DMS53 treated with DMSO at 0.1 percent for 48 hours (cell line): ENCODE results near the gene CATSPERD.
A peak's percentile ranks its signal among the peaks of the same experiment; 100 is the strongest.

Experiments
- DNase-seq: peaks from one replicate; lab custom pipeline; 2025; ENCODE audit not compliant: unreplicated experiment; lab: John Stamatoyannopoulos, UW

Gene CATSPERD

DNA sequence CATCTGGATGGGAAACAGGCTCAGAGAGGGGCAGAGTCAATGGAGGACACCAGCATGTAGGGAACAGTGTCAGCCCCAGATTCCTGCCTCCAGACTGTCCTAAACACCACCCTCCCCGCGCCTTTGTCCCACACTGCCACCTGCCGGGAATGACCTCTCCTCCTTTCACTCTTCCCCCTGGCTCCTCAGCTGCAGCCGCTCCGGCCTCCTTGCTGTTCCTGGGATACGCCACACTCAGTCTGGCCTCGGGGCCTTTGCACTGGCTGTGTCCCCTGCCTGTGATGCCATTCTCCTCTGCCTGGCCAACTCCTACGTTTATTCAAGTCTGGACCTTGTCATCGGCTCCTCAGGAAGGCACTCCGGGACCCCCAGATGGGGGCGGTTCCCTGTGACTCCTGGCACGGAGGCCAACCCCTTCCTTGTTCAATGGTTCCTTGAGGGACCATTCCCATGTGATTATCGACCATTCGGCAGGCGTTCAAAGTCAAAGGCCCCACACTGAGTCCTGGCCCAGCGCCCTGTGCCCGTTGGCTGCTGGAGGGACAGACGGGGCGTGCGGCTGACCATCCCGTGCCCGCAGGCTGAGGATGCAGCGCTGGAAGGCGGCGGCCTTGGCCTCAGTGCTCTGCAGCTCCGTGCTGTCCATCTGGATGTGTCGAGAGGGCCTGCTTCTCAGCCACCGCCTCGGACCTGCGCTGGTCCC, 103.3 kb downstream of the CATSPERD start:
- DNase-seq: no peak

DNA sequence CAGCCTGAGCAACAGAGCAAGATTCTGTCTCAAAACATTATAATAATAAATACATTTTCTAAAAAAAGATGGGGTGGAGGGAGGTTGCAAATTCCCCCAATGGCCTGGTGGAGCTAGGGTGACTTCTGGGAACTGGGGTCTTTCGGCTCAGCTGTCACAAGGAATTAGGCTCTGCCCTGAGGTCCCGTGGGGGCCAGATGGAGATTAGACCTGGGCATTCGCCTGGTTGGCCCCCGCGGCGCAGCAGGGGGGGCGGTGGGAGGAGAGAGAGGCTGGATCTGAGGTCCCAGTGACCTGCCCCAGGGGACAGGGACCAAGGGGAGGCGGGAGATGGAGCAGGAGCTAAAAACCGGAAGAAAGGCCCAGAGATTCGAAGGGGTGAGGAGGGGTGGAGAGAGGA, 104.3 kb downstream of the CATSPERD start:
- no peak for DNase-seq

DNA sequence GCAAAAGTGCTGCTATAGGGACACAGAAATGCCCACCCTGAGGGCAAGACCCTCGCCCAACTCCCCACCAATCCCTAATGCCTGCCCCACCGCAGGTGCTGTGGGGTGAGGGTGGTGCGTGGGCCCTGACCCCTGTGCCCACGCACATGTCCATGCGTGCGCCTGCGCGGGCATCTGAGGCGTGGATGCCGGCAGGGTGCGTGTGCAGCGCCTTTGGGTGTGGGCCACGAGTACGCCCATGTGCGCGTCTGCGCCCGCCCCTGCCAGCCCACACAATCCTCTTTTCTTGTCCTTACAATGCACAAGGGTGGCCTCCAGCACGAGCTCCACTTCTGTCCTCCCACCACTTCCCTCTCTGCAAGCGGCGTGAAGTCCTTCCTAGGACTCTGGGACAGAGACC, 104.7 kb downstream of the CATSPERD start:
- DNase-seq: no peak

DNA sequence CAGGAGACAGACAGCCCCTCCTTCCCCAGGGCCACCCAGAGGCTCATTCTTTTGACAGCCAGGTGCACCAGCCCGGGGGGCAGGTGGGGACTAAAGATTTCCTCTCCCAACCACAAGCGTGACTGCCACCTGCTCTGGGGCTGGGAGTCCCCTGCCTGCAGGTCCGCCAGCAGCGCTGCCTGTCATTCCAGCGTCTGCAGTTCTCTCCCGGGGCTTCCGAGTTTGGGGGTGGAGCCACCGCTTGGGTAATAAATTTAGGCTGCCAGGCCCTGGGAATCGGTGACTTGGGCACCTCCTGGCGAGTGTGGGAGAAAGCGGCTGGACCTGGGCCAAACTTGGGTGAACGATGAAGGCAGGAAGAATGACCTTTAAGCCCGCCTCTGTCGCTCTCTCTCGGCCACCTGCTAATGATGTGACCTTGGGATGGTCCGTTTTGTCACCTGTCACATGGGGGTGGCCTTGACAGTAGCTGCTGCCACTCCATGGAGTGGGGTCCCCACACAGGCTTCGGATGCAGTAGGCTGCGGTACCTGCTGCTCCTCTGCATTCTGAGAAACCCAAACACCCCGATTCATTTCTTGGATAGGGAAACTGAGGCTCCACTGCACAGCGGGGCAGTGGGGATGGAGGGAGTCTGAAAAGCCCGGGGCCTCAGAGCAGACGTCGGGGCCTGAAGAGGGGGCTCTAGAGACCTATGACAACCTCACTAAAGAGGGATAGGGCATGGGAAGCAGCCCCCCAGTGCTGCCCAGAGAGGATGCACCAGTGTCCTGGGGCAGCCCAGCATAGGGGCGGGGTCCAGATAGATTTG, 106.3 kb downstream of the CATSPERD start:
- peak; percentile 89 for DNase-seq

DNA sequence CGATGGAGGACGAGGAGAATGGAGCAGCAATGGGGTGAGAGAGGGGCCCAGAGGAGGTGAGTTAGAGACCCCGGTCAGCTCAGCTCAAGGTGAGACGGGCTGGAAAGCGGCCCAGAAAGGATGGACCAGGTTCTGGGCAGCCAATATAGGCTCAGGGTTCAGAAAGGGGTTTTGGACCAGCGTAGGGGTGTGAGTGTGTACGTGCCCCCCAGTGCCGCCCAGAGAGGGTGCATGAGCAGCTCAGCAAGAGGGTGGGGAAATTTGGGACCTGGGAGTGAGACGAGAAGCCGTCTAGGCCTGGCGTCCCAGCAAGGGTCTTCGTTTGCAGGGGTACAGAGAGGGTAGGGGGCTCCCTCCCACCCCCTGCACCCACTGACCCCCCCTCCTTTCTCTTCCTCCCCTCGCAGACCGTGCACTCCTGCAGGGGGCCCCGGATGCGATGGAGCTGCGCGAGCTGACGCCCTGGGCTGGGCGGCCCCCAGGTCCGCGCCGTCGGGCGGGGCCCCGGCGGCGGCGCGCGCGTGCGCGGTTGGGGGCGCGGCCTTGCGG, 107.0 kb downstream of the CATSPERD start:
- DNase-seq: no peak

DNA sequence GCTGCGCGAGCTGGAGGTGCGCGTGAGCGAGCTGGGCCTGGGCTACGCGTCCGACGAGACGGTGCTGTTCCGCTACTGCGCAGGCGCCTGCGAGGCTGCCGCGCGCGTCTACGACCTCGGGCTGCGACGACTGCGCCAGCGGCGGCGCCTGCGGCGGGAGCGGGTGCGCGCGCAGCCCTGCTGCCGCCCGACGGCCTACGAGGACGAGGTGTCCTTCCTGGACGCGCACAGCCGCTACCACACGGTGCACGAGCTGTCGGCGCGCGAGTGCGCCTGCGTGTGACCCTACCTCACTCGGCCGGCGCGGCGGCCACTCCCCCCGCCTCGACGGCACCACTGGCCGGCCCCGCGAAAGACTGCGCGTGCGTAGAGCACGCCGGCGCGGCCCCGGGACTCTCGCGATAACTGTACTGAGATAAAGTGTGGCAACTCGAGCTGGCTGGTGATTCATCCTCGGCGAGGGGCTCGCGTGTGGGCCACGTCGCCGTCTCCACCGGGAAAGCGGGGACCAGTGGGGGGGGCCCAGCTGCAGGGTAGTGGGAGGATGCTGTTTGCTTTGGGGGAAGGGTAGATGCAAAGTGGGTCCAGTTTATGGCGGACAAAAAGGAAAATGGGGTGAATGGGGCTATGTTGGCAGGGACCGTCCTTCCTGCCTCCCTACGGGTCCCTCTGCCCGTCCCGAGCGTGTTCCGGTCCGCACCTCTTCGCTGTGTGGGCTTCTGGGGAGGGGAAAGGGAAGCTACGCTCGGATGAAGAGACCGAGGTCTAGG, 107.6 kb downstream of the CATSPERD start:
- DNase-seq: peak; percentile 80
